ENCODE data around the gene CLCN7. TPM values are rescaled to one million over a fixed set of nuclear protein-coding genes. Genes with fewer than 3 reads are reported as not detected.

Gene CLCN7
- polyA plus RNA-seq, 3 donors: 37.4 to 249 (median 56.5) TPM

DNA sequence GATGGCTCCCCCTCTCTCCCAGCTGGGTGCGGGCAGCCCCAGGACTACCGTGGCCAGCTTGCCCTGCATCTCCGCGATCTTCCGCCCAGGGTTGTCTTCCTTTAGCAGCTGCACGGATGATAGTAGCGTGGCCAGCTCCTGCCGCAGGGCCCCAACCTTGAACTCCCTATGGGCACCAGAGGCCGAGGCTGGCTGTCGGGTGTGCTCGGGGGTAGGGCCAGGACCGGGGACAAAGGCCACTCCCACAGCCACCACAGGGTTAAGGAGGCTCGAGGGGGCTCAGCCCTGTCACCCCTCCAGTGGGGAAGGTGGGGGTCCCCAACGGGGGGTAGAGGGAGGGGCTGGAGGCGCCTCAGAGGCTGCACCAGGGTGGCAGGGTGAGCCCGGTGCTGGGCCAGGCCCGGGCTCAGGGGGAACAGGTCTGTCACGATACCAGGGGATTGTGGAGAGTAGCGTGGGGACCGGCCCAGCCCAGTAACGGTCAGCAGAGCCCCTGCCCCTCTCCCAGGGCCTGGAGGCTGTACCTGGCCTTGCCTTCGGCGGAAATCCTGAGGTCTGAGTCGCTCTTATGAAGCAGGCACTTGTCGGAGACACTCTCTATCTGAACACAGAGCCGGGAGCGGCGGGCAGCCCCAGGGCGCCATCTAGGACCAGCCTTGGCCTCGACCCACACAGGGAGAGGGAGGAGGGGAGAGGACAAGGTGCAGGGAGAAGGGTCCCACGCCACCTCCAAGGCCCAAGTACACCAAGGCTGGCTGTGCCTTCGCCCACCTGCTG lies 38.7 kb downstream of the CLCN7 start:
- Histone ChIP-seq H3K9me3 (replicated peaks in 1 of 2; ENCODE audit: control insufficient read depth in 1 of 2, insufficient read depth in 1 of 2, low read length in 2 of 2) (no peaks in the 10 kb centered on the region), H3K9ac (ENCODE audit: insufficient read depth, low read length, poor library complexity, severe bottlenecking) (no peak overlapping the region), H3K27ac (ENCODE audit: low read depth in 1 of 2, low read length in 2 of 2) (no peak overlapping the region), H3K4me2 (replicated peaks; ENCODE audit: extremely low read depth, low read length, poor library complexity, severe bottlenecking) (no peak overlapping the region), H3K27me3 (ENCODE audit: control insufficient read depth in 2 of 2, insufficient read depth in 2 of 2, low read length in 2 of 2) (peaks cover 0 to 27% of the 10 kb centered on the region in 2 donors), H2AFZ (ENCODE audit: insufficient read depth, low read depth, low read length, poor library complexity, severe bottlenecking) (no peak overlapping the region), H3K36me3 (replicated peaks in 1 of 2; ENCODE audit: control insufficient read depth in 1 of 2, insufficient read depth in 2 of 2, low read length in 2 of 2) (peaks cover 0 to 4% of the 10 kb centered on the region in 2 donors), H3K4me3 (replicated peaks in 1 of 3; ENCODE audit: low read depth in 2 of 3, low read length in 3 of 3) (no peak overlapping the region), H4K20me1 (ENCODE audit: insufficient read depth, low read length) (no peaks in the 10 kb centered on the region), H3K4me1 (ENCODE audit: control insufficient read depth in 1 of 2, insufficient read depth in 2 of 2, low read length in 2 of 2) (peaks cover 0 to 13% of the 10 kb centered on the region in 2 donors), H3K79me2 (ENCODE audit: insufficient read depth, low read length) (no peaks in the 10 kb centered on the region)
- Mint-ChIP-seq H3K4me1 (peaks cover 3% of the 10 kb centered on the region), H3K27me3 (ENCODE audit: low read depth in 3 of 3) (peaks cover 4 to 27% (median 7%) of the 10 kb centered on the region in 3 donors), H3K36me3 (peaks cover 0 to 15% of the 10 kb centered on the region in 2 donors), H3K9me3 (peaks cover 0 to 2% (median 0%) of the 10 kb centered on the region in 7 donors), H3K4me3 (no peak overlapping the region), H3K27ac (no peak overlapping the region)
- WGBS (ENCODE audit: insufficient coverage): 95% methylated on average over 19 of the region's 32 CpGs
- TF ChIP-seq, protein P1, sequence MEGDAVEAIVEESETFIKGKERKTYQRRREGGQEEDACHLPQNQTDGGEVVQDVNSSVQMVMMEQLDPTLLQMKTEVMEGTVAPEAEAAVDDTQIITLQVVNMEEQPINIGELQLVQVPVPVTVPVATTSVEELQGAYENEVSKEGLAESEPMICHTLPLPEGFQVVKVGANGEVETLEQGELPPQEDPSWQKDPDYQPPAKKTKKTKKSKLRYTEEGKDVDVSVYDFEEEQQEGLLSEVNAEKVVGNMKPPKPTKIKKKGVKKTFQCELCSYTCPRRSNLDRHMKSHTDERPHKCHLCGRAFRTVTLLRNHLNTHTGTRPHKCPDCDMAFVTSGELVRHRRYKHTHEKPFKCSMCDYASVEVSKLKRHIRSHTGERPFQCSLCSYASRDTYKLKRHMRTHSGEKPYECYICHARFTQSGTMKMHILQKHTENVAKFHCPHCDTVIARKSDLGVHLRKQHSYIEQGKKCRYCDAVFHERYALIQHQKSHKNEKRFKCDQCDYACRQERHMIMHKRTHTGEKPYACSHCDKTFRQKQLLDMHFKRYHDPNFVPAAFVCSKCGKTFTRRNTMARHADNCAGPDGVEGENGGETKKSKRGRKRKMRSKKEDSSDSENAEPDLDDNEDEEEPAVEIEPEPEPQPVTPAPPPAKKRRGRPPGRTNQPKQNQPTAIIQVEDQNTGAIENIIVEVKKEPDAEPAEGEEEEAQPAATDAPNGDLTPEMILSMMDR (IDR thresholded peaks at IDR 0.05): no peak
- DNase-seq: no peak
- intact Hi-C loops (cut with micrococcal nuclease): no loop called here

DNA sequence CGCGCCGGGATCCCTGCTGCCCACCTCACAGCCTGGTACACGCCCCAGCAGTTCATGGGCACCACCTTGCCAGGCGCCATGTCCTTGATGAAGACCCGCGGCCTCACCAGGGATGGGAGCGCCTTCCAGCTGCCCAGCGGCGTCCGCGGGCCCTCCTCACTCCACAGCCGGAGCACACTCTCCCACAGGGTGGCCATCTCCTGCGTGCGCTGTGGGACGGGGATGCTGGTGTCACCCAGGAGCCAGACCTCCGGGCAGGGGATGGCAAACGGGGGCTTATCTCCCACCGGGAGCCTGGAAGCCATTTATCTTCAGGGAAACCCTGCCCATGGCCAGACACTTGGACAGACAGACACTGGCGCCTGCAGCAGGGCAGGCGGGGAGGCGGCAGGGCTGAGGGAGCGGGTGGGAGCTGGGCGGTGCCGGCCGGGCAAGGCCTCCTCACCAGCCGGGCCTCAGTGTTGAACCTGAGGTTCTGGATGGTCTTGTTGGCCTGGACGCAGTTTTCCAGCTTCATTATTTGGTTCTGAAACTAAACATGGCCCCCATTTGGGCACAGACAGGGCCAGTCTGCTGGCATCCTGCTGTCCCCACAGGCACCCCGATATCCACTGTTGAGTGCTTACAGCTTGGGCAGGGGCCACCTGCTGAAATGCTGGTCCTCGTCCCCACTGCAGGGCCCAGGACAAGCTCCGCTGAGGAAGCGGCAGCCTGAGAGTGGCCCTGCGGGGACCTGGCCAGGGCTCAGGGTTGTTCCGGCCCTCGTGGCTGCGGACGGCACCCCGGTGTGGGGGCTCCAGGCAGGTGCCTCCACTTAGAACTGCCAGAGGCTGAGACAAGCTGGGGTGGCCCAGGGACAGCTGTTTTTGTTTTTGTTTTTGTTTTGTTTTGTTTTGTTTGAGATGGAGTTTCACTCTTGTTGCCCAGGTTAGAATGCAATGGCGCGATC lies 39.9 kb downstream of the CLCN7 start:
- H3K4me1 Mint-ChIP-seq: peaks cover 3% of the 10 kb centered on the region
- no peak overlapping the region for H3K27ac Mint-ChIP-seq
- peaks cover 0 to 2% (median 0%) of the 10 kb centered on the region in 7 donors for H3K9me3 Mint-ChIP-seq
- TF ChIP-seq, protein P1 (IDR thresholded peaks at IDR 0.05): no peak
- H3K36me3 Mint-ChIP-seq: peaks cover 0 to 15% of the 10 kb centered on the region in 2 donors
- 97% methylated on average over 40 of the region's 40 CpGs for WGBS (ENCODE audit: insufficient coverage)
- Histone ChIP-seq H3K4me2 (replicated peaks; ENCODE audit: extremely low read depth, low read length, poor library complexity, severe bottlenecking) (no peak overlapping the region), H3K79me2 (ENCODE audit: insufficient read depth, low read length) (no peaks in the 10 kb centered on the region), H3K27ac (ENCODE audit: low read depth in 1 of 2, low read length in 2 of 2) (no peak overlapping the region), H3K4me3 (replicated peaks in 1 of 3; ENCODE audit: low read depth in 2 of 3, low read length in 3 of 3) (no peak overlapping the region), H3K9me3 (replicated peaks in 1 of 2; ENCODE audit: control insufficient read depth in 1 of 2, insufficient read depth in 1 of 2, low read length in 2 of 2) (no peaks in the 10 kb centered on the region), H3K9ac (ENCODE audit: insufficient read depth, low read length, poor library complexity, severe bottlenecking) (no peak overlapping the region), H2AFZ (ENCODE audit: insufficient read depth, low read depth, low read length, poor library complexity, severe bottlenecking) (no peak overlapping the region), H3K27me3 (ENCODE audit: control insufficient read depth in 2 of 2, insufficient read depth in 2 of 2, low read length in 2 of 2) (peaks cover 0 to 30% of the 10 kb centered on the region in 2 donors), H3K36me3 (replicated peaks in 1 of 2; ENCODE audit: control insufficient read depth in 1 of 2, insufficient read depth in 2 of 2, low read length in 2 of 2) (peaks cover 0 to 4% of the 10 kb centered on the region in 2 donors), H3K4me1 (ENCODE audit: control insufficient read depth in 1 of 2, insufficient read depth in 2 of 2, low read length in 2 of 2) (peaks cover 0 to 13% of the 10 kb centered on the region in 2 donors), H4K20me1 (ENCODE audit: insufficient read depth, low read length) (no peaks in the 10 kb centered on the region)
- no peak for DNase-seq
- peaks cover 7 to 32% (median 7%) of the 10 kb centered on the region in 3 donors for H3K27me3 Mint-ChIP-seq (ENCODE audit: low read depth in 3 of 3)
- no peak overlapping the region for H3K4me3 Mint-ChIP-seq
- intact Hi-C loops (cut with micrococcal nuclease): no loop called here

Measured in CD14-positive monocyte (primary cell).